ENCODE results near the gene TMPRSS6.
A peak's percentile ranks its signal among the peaks of the same experiment; 100 is the strongest.

DNA sequence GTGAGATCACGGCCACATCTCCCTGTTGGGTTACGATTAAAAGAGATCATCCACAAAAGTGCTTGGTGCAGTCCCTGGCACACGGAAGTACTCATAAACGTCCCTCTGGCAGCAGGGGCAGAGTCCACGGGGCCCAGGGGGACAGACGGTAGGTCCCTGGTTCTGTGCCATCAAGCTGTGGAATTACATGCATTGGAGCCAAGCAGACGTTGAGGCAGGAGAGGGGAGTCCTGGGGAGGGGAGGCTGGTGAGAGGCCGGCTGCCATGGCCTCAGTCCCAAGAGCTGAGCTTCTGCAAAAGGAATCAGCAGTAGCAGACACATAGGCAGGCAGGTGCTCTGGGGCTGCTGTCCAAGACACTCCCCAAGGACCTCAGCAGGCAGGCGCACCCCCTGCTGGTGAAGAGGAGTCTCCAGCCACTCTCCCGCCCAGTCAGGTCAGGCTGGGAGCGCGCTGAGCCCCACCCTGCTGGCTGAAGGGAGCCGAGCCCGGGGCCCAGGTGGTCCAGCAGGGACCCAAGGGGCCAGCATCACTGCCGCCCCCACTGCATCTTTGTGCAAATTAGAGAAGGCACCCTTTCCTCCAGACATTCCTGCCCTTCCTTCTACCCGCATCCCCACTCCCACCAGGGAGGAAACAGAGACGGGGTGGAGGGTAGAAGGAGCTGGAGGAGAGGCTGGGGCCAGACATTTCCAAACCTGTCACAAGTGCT, 65.5 kb downstream of the TMPRSS6 start:
- TF ChIP-seq, protein P1, sequence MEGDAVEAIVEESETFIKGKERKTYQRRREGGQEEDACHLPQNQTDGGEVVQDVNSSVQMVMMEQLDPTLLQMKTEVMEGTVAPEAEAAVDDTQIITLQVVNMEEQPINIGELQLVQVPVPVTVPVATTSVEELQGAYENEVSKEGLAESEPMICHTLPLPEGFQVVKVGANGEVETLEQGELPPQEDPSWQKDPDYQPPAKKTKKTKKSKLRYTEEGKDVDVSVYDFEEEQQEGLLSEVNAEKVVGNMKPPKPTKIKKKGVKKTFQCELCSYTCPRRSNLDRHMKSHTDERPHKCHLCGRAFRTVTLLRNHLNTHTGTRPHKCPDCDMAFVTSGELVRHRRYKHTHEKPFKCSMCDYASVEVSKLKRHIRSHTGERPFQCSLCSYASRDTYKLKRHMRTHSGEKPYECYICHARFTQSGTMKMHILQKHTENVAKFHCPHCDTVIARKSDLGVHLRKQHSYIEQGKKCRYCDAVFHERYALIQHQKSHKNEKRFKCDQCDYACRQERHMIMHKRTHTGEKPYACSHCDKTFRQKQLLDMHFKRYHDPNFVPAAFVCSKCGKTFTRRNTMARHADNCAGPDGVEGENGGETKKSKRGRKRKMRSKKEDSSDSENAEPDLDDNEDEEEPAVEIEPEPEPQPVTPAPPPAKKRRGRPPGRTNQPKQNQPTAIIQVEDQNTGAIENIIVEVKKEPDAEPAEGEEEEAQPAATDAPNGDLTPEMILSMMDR (IDR thresholded peaks at IDR 0.05; ENCODE audit: low read length), result peak; percentile 81
- no peak for TF ChIP-seq EZH2 (IDR thresholded peaks at IDR 0.05; ENCODE audit: borderline replicate concordance, low read length)
